GM15510 (cell line): ENCODE data around the gene PTGIR.

Source experiments
- POLR2A ChIP-seq: IDR thresholded peaks from 3 replicates; pipeline ENCODE4 v1.6.1; 2011; ENCODE audit warnings: borderline replicate concordance; ENCODE audit not compliant: insufficient read length; ENCODE audit errors: extremely low read depth

The PTGIR gene

DNA sequence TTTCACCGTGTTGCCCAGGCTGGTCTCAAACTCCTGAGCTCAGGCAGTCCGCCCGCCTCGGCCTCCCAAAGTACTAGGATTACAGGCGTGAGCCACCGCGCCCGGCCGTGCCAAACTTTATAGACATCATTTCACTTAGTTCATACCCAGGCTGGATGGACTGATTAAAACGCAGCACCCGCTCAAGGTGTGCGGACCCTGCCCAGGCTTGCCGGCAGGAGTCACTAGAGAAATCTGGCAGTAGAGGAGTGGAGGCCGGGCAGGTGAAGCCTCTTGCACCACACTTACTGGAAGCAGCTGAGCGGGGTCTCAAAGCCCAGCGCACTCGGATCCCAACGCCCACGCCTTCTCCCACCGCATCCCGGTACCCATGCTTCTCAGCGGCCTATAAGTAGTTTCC lies 11.4 kb downstream of the PTGIR start:
- no peak for TF ChIP-seq POLR2A

DNA sequence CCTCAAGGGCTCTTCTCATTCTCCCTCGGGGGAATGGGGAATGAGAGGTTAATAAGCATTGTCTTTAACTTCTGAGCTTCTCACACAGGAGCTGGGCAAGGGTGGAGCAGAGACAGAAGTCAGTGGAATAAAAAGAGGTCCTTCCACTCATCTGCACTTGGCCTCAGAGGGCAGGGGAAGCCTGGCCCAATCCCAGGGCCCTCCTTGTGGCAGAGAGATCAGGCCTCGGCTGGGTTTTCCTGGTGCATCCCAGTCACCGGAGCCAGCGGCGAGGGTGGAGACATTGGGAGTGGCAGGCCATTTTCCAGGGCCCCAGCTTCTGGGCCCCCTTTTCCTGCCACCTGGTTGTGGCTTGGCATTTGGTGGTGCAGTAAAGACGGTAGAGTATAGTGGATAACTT lies 13.1 kb downstream of the PTGIR start:
- no peak for TF ChIP-seq POLR2A

DNA sequence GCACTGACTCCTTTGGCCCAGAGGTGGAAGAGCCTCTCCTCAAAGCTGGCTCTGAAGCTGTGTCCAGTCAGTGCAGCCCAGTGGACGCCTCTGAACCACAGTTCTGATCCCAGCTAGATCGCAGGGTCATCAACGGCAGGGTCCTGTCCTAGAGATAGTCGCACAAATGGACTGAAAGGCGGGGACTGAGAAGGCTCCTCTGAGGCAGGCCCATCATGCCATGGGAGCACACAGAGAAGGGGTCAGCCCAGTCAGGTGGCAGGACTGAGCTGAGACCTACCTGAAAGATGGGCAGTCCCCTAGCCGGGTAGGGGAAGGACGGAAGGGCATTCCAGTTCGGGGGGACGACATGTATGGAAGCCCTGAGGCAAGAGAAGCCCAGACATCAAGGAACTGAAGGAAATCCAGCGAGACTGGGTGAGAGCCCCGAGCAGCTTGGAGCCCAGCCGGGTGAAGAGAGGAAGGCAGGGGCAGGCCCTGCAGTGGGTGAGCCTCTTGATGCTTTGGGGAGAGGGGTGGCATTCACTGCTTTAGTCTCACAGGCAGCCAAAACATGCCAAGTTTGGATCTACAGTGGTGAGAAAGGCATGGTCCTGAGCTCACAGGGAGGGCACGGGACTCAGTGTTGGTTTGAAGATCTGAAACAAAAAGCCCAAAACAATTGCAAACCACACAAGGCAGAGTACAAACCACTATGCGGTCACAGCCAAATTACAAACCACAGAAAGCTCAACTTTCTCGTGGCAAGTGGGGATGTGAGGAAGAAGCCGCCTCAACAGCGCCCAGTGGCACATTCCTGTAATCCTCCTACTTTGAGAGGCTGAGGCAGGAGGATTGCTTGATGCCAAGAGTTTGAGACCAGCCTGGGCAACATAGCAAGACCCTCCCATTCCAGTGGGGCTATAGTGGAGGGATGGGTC lies 13.8 kb downstream of the PTGIR start:
- TF ChIP-seq POLR2A, result no peak

DNA sequence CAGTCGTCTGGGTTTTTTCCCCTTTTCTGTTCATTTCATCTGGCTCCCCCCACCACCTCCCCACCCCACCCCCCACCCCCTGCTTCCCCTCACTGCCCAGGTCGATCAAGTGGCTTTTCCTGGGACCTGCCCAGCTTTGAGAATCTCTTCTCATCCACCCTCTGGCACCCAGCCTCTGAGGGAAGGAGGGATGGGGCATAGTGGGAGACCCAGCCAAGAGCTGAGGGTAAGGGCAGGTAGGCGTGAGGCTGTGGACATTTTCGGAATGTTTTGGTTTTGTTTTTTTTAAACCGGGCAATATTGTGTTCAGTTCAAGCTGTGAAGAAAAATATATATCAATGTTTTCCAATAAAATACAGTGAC lies 14.5 kb downstream of the PTGIR start:
- no peak for TF ChIP-seq POLR2A

DNA sequence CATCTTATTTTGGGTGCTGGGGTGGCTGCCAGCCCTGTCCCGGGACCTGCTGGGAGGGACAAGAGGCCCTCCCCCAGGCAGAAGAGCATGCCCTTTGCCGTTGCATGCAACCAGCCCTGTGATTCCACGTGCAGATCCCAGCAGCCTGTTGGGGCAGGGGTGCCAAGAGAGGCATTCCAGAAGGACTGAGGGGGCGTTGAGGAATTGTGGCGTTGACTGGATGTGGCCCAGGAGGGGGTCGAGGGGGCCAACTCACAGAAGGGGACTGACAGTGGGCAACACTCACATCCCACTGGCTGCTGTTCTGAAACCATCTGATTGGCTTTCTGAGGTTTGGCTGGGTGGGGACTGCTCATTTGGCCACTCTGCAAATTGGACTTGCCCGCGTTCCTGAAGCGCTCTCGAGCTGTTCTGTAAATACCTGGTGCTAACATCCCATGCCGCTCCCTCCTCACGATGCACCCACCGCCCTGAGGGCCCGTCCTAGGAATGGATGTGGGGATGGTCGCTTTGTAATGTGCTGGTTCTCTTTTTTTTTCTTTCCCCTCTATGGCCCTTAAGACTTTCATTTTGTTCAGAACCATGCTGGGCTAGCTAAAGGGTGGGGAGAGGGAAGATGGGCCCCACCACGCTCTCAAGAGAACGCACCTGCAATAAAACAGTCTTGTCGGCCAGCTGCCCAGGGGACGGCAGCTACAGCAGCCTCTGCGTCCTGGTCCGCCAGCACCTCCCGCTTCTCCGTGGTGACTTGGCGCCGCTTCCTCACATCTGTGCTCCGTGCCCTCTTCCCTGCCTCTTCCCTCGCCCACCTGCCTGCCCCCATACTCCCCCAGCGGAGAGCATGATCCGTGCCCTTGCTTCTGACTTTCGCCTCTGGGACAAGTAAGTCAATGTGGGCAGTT lies 15.1 kb downstream of the PTGIR start:
- no peak for TF ChIP-seq POLR2A

DNA sequence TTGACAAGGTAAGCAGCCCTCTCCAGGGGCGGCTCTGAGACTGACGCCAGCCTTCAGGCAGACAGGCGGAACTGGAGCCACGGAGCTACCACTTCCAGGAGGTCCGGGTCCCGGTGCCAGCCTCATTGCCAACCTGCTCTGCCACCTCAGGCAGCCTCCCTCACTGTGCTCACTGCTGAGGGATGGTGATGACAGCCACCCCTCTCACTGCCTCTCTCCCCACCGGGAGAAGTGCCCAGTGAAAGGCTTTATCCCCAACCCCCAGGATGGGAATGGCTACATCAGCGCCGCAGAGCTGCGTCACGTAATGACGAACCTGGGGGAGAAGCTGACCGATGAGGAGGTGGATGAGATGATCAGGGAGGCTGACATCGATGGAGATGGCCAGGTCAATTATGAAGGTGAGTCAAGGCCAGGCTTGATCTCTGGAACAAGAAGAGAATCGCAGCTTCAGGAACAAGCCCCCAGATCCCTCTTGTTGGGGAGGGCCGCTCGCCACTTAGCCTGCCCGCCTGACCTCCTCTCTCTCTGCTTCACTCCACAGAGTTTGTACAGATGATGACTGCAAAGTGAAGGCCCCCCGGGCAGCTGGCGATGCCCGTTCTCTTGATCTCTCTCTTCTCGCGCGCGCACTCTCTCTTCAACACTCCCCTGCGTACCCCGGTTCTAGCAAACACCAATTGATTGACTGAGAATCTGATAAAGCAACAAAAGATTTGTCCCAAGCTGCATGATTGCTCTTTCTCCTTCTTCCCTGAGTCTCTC lies 16.1 kb downstream of the PTGIR start:
- no peak for TF ChIP-seq POLR2A

DNA sequence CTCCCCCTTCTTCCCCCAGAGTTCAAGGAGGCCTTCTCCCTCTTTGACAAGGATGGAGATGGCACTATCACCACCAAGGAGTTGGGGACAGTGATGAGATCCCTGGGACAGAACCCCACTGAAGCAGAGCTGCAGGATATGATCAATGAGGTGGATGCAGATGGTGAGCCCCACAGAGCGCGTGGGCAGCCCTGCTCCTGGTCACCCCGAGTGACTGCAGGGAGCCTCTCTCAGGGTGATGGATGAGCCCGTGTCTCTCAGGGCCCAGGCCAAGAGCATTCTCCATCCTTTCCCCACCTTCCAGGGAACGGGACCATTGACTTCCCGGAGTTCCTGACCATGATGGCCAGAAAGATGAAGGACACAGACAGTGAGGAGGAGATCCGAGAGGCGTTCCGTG lies 16.7 kb downstream of the PTGIR start:
- TF ChIP-seq POLR2A, result no peak

DNA sequence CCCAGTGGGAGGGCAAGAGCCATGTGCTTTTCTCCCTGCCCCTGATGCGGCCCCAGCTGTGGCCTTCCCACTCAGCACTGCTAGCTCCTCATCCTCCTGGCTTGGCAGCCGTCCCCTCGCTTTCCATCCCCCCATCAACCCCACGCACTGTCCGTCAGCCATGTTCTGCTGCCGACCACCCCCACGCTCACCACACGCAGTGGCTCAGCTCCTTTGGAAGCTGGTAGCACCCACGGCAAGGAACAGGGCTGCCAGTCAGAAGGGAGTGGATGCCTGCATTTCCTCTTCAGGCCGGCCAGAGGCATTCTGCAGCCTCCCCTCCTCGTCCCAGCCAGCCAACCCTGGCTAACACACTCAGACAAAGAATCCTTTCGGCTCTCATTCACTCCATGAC lies 17.4 kb downstream of the PTGIR start:
- TF ChIP-seq POLR2A, result no peak

DNA sequence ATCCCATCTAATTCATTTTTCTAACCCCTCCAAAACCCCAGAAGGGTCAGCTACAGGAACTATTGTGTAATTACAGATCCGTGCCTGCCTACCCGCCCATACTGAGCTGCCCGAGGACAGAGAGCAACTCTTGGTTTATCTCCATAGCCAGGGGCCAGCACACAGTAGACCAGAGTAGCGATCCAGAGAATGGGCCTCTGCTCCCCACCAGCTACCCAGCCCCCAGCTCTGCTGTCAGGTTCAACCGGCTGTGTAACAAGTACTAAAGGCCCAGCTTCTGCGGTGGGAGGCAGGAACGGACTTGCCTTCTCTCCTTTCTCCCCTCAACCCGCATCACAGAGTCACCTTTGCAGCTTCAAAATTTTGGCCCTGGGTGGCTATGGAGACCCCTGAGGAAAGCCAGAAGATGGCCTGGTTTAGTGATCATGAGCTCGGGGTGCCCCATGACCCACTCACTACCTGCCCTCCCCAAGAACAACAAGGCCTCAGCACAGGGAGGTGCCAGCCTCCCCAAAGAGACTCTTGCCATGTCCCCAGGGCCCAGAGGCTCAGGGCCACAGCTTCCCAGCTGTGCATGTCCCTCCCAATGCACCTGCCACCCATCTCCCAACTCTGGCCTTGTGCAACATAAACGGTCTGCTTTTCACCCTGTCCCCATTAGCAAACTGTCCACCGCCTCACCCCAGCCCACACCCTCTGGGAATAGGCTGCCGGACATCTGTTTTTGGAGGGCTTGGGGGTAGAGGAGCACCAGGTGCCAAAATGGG lies 18.0 kb downstream of the PTGIR start:
- TF ChIP-seq POLR2A, result no peak

DNA sequence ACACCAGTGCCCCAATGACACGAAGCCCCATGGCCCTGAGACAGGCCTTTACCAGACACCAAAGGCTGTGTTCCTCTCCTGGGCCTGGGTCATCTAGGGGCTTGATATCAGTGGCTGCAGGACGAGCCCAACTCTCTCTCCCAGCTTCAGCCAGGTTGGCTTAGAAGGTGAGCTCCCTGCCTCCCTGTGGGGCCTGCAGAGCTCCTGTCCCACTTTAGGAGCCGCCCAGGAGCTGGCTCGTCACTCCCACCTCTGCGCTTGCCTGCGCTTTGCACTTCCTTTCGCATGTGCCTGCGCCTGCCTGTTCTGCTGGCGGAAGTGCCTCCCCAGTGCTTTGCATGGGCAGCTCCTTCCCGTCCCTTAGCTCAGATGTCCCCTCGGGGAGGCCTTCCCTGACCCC lies 18.9 kb downstream of the PTGIR start:
- TF ChIP-seq POLR2A, result no peak

DNA sequence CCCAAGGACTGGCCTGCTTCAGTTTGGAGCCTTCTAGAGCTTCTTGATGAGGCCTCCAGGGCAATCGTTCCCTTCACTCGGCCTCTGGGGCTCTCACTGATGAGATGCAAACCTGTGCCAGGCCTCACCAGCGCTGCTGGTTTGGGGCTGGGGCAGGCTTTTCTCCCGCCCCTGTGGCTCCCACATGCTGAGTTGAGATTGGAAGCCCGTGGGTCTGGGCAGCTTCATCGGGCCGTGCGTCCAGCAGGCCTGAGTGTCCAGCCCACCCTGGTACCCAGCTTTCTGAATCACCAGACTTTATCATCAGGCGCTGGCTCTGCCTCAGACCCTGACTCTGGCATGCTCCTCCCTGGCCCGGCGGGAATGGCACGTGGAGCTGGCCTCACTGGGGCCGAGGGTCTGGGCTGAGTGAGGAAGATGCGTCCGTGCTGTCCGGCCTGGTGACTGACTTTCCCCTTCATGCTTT lies 19.5 kb downstream of the PTGIR start:
- no peak for TF ChIP-seq POLR2A

DNA sequence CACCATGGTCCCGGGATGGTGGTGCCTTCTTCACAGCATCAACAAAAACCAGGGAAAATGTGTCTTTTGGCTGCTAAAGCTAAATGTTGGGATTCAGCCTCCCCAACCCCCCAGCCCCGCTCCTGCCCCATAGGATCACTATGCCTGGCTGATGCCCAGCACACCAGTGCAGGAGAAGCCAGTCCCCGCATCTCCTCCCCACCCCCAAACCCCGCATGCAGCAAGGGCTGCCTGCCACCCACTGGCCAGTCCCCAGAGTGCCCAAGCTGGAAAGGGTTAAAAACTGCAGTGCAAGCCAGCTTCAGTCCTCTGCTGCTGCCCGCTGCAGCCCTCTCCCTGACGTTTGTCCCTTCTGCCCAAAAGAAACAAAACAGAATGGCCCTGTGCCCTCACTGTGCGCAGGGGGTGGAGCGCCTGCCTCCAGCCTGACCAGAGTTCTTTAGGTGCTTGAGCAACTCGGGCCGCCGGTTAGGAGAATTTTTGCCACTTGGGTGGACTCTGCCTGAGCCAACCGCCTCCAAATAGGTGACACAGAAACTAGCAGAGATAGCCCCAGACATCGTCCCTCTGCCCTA lies 20.0 kb downstream of the PTGIR start:
- no peak for TF ChIP-seq POLR2A

DNA sequence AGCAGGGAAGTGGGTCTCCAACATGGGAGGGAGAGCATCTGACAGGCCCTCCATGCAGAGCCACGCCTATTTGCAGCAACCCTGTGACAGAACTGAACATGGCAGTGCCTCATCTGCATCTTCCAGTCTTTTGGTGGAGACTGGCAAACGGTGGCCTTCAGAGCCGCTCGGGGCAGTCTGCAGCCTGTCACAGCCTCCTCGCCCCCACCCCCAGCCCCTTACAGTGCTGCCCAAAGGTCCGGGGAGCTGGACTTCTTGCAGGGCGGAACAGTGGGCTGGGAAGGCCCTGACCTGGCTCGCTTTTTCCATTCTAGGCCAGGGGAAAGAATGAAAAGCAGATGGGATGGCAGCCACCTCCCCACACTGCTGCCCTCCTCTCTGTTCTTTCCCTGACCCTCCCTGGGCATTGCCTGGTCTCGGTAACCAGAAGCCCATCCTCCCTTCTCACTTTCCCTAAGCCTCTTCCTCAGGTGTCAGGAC lies 21.1 kb downstream of the PTGIR start:
- TF ChIP-seq POLR2A, result no peak
